OCI-LY3 (cell line): ENCODE measurements around the gene KIF1A.

Experiments used
- CTCF ChIP-seq: fragments of 200-600, 300-600 bp; sonication (generic); IDR thresholded peaks from 2 replicates; pipeline ENCODE4 v1.5.1; 2014; ENCODE audit warnings: antibody characterized with exemption, low read length, low read depth
- EZH2phosphoT487 ChIP-seq: fragments of 200-600 bp; shearing (Covaris generic); IDR thresholded peaks from 2 replicates; pipeline ENCODE4 v1.6.1; 2018; ENCODE audit warnings: antibody characterized with exemption, mixed run types, low read depth

- no peak for TF ChIP-seq CTCF
- TF ChIP-seq EZH2phosphoT487: no peak
Measured at GRCh38 chr2:240831594-240832204, 11.7 kb upstream of the KIF1A start.
